ENCODE results near the gene AMBP. TPM values are rescaled to one million over a fixed set of nuclear protein-coding genes. Genes with fewer than 3 reads are reported as not detected.

Gene AMBP
- total RNA-seq, 1 experiment from 2014 or later, result 0.20 TPM

DNA sequence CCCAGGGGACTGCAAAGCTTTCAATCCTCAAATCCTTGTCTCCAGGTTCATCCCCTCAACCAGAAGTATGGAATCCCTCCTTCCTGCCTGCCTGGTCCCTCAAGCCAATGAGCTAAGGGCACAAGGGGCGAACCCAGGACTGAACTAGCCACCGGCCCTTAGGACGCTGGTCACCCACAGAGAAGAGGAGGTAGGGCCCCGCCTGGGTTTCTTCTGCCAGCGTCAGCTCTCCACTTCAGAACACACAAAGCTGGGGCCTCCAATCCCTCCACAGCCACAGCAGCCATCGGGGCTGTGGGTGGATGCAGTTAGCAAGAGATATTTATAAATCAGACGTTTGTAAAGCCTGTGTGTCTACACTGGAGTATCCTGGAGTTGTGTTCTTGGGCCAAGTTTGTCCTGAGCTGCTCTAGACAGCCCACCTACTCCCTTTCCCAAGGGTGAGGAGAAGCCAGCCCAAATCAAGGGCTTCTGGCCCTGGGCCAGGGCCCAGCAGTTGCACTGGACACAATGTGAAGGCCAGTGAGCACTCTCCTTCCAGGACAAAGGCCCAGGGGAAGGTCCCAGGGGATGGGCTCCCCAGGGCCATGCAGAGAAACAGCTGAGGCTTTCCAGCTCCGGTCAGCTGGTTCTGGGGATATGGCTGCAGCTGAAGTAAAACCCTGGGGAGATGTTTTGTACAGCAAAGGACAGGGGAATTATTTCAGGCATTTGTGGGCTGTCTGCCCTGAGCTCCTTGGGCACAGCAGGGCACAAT lies 18.9 kb downstream of the AMBP start:
- Histone ChIP-seq H3K27ac (ENCODE audit: insufficient read length, low read depth, low read length) (no peak overlapping the region), H3K4ac (ENCODE audit: low read depth, low read length) (no peak overlapping the region), H3K23ac (ENCODE audit: insufficient read length, low read depth, low read length) (no peak overlapping the region), H2BK20ac (ENCODE audit: low read depth, low read length, poor library complexity, severe bottlenecking) (no peak overlapping the region), H2AK5ac (ENCODE audit: insufficient read length, low read length) (no peak overlapping the region), H2AFZ (ENCODE audit: low read length) (no peak overlapping the region), H3K9me3 (ENCODE audit: control insufficient read depth, low read depth, low read length) (no peaks in the 10 kb centered on the region), H2BK5ac (ENCODE audit: insufficient read length, low read length) (no peak overlapping the region), H2BK12ac (ENCODE audit: insufficient read length, low read depth, low read length) (no peak overlapping the region), H4K8ac (replicated peaks; ENCODE audit: insufficient read length, low read depth, low read length) (no peak overlapping the region), H2BK15ac (ENCODE audit: low read depth, low read length) (no peak overlapping the region), H3K79me2 (ENCODE audit: insufficient read depth, low read length) (no peaks in the 10 kb centered on the region), H3K4me1 (ENCODE audit: insufficient read depth, low read length) (no peaks in the 10 kb centered on the region), H3K18ac (ENCODE audit: insufficient read length, low read depth, low read length) (no peak overlapping the region), H4K91ac (ENCODE audit: insufficient read length, low read depth, low read length) (no peak overlapping the region), H3K14ac (ENCODE audit: insufficient read depth, low read length) (no peak overlapping the region), H3K79me1 (ENCODE audit: insufficient read depth, low read depth, low read length, poor library complexity, severe bottlenecking) (no peaks in the 10 kb centered on the region), H4K20me1 (ENCODE audit: control insufficient read depth, insufficient read depth, insufficient read length) (no peaks in the 10 kb centered on the region), H4K5ac (ENCODE audit: insufficient read length, low read depth, low read length) (no peak overlapping the region), H3K56ac (ENCODE audit: insufficient read length, low read depth, low read length) (no peak overlapping the region), H3T11ph (ENCODE audit: low read length) (no peak overlapping the region), H3K23me2 (ENCODE audit: insufficient read length, low read depth, low read length, poor library complexity, severe bottlenecking) (no peaks in the 10 kb centered on the region), H2BK120ac (ENCODE audit: low read depth, low read length, poor library complexity, severe bottlenecking) (no peak overlapping the region), H3K4me2 (ENCODE audit: insufficient read depth, insufficient read length, low read length) (no peak overlapping the region), H3K27me3 (ENCODE audit: insufficient read depth, low read length) (no peaks in the 10 kb centered on the region), H3K9ac (ENCODE audit: extremely low read depth, insufficient read length, low read length) (no peak overlapping the region)
- peaks cover 0 to 17% (median 3%) of the 10 kb centered on the region in 3 experiments; a peak in 4 of 7 replicates for H3K36me3 Mint-ChIP-seq (ENCODE audit: insufficient read depth in 1 of 3, low read depth in 3 of 3)
- peaks cover 2 to 11% of the 10 kb centered on the region in 2 experiments for H3K4me1 Mint-ChIP-seq
- H3K27me3 Mint-ChIP-seq (ENCODE audit: low read depth), result peaks cover 8% of the 10 kb centered on the region; the same call in 1 of the 2 replicates
- H3K4me3 Mint-ChIP-seq, result no peak overlapping the region
- peak; percentile 23 for DNase-seq
- TF ChIP-seq, protein P1, sequence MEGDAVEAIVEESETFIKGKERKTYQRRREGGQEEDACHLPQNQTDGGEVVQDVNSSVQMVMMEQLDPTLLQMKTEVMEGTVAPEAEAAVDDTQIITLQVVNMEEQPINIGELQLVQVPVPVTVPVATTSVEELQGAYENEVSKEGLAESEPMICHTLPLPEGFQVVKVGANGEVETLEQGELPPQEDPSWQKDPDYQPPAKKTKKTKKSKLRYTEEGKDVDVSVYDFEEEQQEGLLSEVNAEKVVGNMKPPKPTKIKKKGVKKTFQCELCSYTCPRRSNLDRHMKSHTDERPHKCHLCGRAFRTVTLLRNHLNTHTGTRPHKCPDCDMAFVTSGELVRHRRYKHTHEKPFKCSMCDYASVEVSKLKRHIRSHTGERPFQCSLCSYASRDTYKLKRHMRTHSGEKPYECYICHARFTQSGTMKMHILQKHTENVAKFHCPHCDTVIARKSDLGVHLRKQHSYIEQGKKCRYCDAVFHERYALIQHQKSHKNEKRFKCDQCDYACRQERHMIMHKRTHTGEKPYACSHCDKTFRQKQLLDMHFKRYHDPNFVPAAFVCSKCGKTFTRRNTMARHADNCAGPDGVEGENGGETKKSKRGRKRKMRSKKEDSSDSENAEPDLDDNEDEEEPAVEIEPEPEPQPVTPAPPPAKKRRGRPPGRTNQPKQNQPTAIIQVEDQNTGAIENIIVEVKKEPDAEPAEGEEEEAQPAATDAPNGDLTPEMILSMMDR (conservative IDR thresholded peaks at IDR 0.05), result no peak
- H3K9me3 Mint-ChIP-seq, result no peaks in the 10 kb centered on the region; a peak in 1 of 5 replicates
- H3K27ac Mint-ChIP-seq, result no peak overlapping the region
- no CpG with 5 or more reads among the region's 8 CpGs for WGBS (ENCODE audit: extremely low coverage, insufficient read length, low lambda C conversion rate)
